Activated T-cell treated with anti-CD3 and anti-CD28 coated beads, Interleukin-2, amount 50 U/mL, for 72 hours (primary cell): ENCODE measurements around the gene NR3C1. TPM values are rescaled to one million over a fixed set of nuclear protein-coding genes. Genes with fewer than 3 reads are reported as not detected.

Experiments
- ATAC-seq, 2 donors: fragments of 150-1000 bp; cut with Tn5 transposase; replicated peaks in 1 of 2; 2 replicates each; pipeline ENCODE4 v1.10.0; 2021; ENCODE audit warnings: moderate library complexity in 2 of 2, mild to moderate bottlenecking in 1 of 2
- DNase-seq, 2 donors: peaks; one replicate each; pipeline ENCODE4 v3.0.0; 2021 to 2022; ENCODE audit warnings: mixed read lengths in 1 of 2
- H3K27ac Mint-ChIP-seq: one replicate; pipeline ENCODE4 v1.8.0; 2022; ENCODE audit warnings: mild to moderate bottlenecking, moderate library complexity, mixed read lengths
- H3K27me3 Mint-ChIP-seq: one replicate; pipeline ENCODE4 v1.8.0; 2022; ENCODE audit warnings: low read depth, mixed read lengths
- H3K36me3 Mint-ChIP-seq, 2 donors: one replicate each; pipeline ENCODE4 v1.8.0; 2022; ENCODE audit warnings: mixed read lengths in 2 of 2, mild to moderate bottlenecking in 1 of 2; ENCODE audit not compliant: insufficient read depth in 2 of 2
- H3K4me1 Mint-ChIP-seq: one replicate; pipeline ENCODE4 v1.8.0; 2022; ENCODE audit warnings: low read depth, mixed read lengths
- H3K4me3 Mint-ChIP-seq, 2 donors: one replicate each; pipeline ENCODE4 v1.8.0; 2022; ENCODE audit warnings: mild to moderate bottlenecking in 2 of 2, mixed read lengths in 2 of 2, moderate library complexity in 2 of 2
- H3K9me3 Mint-ChIP-seq, 2 donors: one replicate each; pipeline ENCODE4 v1.8.0; 2022; ENCODE audit warnings: mixed read lengths in 2 of 2
- total RNA-seq, 2 donors: library from RNA; stranded (reverse); gene quantifications; one replicate each; pipeline ENCODE4 v1.2.3, GENCODE V29; 2022

NR3C1 gene
- total RNA-seq, 2 donors from 2014 or later: 93.5 to 104 TPM

DNA sequence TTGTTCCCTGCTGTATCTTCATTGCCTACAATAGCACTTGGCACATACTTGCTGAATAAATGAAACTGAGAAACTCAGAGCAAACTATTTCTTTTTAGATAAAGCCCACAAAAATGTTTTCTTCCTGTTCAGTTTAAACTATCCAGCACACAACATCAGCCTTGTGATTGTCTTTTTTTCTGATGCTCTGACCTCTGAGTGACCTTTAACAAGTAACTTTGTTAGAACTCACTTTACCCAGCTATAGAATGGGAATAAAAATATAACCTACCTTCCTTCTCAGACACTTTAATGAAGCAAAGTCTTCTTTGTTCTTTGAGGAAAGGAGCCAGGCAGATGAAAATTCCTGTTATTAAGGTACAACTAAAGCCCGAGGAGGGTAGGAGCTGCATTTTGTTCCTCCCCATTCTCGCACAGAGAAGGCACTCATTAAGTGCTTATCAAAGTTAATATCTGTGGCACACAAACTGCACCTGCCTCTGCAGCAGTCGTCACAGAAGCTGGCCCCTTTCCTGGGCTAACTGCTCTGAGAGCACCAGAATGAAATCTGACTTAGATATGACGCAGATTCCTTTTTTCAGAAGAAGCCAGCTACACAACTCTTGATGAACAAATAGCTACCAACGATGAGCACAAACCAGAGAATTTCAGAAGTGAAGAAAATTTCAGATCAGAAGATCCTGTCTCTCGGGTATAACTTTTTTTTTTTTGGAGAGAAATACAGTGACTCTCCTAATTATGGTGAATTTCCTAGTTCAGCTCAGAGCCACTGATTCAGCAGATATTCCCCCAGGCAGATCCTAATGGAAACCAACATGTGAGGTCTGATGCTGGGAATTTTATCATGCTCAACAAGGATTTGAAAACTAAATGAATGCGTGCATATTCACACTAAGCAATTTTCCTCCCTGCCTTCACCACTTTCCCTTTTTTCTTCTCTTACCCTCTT lies 31.0 kb upstream of the NR3C1 start:
- H3K9me3 Mint-ChIP-seq: no peaks in the 10 kb centered on the region
- peaks cover 0 to 2% of the 10 kb centered on the region in 2 donors for H3K36me3 Mint-ChIP-seq
- peak; percentile 41 to 52 for DNase-seq
- H3K27me3 Mint-ChIP-seq: no peaks in the 10 kb centered on the region
- peak overlapping the region; percentile 91 to 95 for H3K4me3 Mint-ChIP-seq
- H3K27ac Mint-ChIP-seq: peak overlapping the region; percentile 93
- peak; percentile 59 to 67 for ATAC-seq
- H3K4me1 Mint-ChIP-seq: peaks cover 72% of the 10 kb centered on the region

DNA sequence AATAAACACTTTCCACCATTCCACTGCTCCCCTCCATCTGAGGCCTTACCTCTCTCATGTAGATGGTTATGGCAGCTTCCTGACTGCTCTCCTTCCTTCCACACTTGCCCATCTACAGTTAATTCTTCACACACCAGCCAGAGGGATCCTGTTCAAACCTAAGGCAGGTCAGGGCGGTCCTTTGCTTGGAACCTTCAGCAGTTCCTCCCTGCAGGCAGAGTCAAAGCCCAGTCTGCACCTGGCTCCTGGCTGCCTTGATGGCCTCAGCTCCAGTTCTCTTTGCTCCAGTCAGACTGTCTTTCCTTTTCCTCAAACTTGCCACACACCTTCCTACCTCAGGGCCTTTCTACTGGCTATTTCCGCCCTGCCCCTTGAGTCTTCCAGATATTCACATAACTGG lies 30.2 kb upstream of the NR3C1 start:
- Mint-ChIP-seq H3K4me1 (peaks cover 79% of the 10 kb centered on the region), H3K4me3 (peak overlapping the region; percentile 91 to 95), H3K27me3 (no peaks in the 10 kb centered on the region), H3K27ac (peak overlapping the region; percentile 93), H3K36me3 (peaks cover 0 to 2% of the 10 kb centered on the region in 2 donors), H3K9me3 (no peaks in the 10 kb centered on the region)
- no peak for ATAC-seq
- no peak for DNase-seq

DNA sequence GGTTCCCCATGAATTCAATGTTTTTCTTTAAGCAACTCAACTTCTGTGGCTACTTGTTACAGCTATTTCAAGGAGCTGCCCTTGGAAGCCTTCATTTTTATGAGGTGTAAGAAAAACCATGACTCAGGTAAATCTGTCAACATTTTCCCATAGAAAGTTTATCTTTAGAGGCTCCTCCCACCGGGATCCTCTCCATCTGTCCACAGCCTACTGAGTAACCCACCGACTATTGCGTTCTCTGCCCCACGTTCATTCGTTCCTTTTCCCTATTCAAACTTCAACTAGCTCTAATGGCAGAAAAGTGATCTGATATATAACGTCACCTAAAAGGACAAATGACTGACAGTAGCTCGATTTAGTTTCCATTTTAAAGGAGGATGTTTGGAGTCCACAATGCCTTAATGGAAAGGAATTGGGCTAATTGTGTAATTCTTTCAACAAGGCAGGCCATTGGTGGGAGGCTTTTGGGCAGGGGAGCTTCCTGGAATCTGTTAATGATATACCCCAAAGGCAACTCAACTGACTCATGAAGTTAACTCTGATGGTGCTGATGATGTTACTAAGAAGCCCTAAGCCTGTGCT lies 29.3 kb upstream of the NR3C1 start:
- no peak for DNase-seq
- peaks cover 0 to 2% of the 10 kb centered on the region in 2 donors for H3K36me3 Mint-ChIP-seq
- H3K27me3 Mint-ChIP-seq: no peaks in the 10 kb centered on the region
- H3K27ac Mint-ChIP-seq: no peak overlapping the region
- peaks cover 0 to 2% of the 10 kb centered on the region in 2 donors for H3K9me3 Mint-ChIP-seq
- H3K4me1 Mint-ChIP-seq: peaks cover 74% of the 10 kb centered on the region
- ATAC-seq: no peak
- H3K4me3 Mint-ChIP-seq: peak overlapping the region; percentile 57 to 74

DNA sequence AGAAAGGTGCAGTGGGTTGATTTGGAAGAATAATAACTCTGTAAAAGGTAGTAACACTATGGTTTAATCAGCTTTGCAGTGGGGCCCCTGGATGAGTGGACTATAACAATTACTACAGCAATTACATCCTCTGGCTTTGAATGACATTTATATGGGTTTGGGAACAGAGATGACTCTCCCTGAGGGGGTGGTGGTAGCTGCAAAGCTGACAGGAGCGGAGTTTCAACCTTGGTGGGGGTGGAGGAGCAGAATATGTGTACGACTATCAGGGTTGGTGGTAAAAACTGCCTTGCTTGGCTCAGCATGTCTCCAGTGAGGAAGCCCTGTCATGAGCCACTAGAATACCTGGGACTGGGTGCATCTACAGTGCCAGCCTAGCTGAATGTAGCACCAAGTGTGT lies 28.3 kb upstream of the NR3C1 start:
- H3K9me3 Mint-ChIP-seq: peaks cover 0 to 2% of the 10 kb centered on the region in 2 donors
- H3K27ac Mint-ChIP-seq: peak overlapping the region; percentile 10
- H3K4me1 Mint-ChIP-seq: peaks cover 74% of the 10 kb centered on the region
- H3K36me3 Mint-ChIP-seq: peaks cover 2 to 3% of the 10 kb centered on the region in 2 donors
- ATAC-seq: peak; percentile 73 to 82
- DNase-seq: peak; percentile 55 to 64
- peak overlapping the region; percentile 57 to 74 for H3K4me3 Mint-ChIP-seq
- no peaks in the 10 kb centered on the region for H3K27me3 Mint-ChIP-seq

DNA sequence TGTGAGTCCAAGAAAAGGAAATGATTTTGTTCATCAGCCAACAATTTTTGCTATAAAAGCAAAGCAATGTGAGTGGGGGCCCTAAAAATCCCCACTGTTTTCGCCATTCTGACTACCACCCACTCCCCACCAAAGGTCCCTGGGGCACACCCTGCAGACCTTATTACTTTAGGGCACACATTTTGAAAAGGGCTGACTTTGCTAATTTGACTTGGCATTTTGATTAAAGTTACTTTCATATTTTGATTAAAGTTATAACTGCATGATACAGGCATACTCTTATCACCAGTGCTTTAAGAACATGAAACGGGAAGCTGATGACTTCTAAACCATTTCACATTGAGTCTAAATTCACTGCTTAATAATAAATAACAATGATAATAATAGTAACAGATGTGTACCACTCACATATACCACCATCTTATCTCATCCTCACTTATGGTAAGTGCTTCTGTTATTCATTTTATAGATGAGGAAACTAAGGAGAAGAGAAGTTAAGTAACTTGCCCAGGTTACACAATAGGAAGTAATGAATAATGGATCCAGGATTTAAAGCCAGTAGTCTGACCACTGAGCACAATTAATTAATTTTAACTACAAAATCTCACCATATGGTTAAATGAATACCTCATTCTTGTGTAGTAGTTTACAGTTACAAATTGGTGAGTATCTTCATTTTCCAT lies 25.4 kb upstream of the NR3C1 start:
- Mint-ChIP-seq H3K36me3 (peaks cover 2 to 3% of the 10 kb centered on the region in 2 donors), H3K27me3 (no peaks in the 10 kb centered on the region), H3K27ac (no peak overlapping the region), H3K4me3 (no peak overlapping the region), H3K9me3 (peaks cover 0 to 2% of the 10 kb centered on the region in 2 donors), H3K4me1 (peaks cover 56% of the 10 kb centered on the region)
- no peak for DNase-seq
- ATAC-seq: no peak

DNA sequence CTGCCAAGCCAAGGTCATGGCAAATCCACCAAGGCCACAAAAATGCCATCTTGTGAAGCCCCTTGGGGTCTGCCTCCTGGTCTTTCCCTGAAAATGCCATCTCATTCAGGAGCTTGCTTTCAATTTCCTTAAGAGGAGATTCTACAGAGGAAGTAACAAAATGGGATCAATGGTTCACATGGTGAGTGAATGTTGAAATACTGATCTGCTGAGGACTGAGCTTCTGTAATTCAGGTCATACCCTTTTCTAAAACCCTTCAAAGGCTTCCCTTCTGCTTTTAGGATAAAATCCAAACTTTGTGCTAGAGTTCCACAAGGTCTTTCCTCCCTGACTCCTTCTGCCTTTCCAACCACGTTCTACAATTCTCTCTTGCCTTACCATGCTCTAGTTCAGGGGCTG lies 24.7 kb upstream of the NR3C1 start:
- DNase-seq (no peak), ATAC-seq (no peak)
- no peak overlapping the region for H3K4me3 Mint-ChIP-seq
- peaks cover 0 to 2% of the 10 kb centered on the region in 2 donors for H3K9me3 Mint-ChIP-seq
- H3K27me3 Mint-ChIP-seq: no peaks in the 10 kb centered on the region
- no peak overlapping the region for H3K27ac Mint-ChIP-seq
- peaks cover 2 to 3% of the 10 kb centered on the region in 2 donors for H3K36me3 Mint-ChIP-seq
- peaks cover 50% of the 10 kb centered on the region for H3K4me1 Mint-ChIP-seq

DNA sequence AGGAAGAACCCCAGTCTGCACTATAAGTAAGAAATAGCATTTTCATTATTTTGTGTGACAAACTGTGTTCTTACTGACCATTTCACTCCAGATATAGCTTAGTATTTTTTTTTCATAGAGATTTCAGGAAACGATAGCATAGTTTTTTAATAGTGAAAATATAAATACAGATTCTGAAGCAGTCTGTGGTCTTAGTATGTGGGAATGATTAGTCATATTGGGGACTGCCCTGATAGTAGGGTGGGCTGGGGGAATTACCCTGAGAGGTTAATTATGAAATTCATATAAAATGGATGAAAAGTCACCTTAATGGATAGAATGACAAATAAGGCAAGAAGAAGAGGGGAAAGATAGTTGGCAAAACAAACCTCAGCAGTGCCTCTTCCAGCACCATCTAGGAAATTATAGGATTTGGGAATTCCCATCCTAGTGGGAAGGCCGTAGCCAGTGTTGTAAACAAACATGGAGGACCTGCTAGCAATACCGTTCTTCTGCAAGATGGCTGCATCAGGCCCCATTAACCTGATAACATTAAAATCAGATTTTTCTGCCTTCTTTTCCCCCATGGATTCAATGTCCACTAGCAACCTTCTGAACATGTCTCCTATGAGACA lies 23.7 kb upstream of the NR3C1 start:
- H3K36me3 Mint-ChIP-seq: peaks cover 2 to 3% of the 10 kb centered on the region in 2 donors

DNA sequence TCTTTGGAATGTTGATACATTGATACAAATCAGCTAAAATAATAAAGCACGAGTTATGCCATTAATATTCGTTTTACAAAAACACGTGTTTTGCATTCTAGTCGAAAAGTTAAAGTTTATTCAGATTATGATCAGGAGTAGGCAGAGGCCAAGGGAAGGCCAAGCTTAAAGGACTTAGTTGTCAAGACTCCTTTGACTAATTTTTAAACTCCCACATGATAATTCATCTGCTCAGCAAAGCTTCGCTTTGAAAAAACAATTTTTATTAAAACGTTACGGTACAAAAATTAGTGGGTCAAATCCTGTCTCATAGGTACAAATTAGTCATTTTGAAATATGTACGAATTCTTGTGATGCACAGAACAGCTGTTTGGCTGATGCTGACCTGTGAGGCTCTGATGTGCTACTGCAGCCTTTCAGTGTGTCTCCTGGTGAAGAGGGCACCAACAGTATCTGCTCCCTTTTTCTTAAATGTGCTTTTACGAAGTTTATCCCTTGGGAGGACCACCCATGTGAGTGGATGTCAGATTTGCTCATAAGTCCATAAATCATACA lies 23.0 kb upstream of the NR3C1 start:
- DNase-seq: no peak
- no peaks in the 10 kb centered on the region for H3K27me3 Mint-ChIP-seq

More for the DNA sequence above, 23.7 kb upstream of the NR3C1 start:
- DNase-seq (no peak), ATAC-seq (no peak)
- Mint-ChIP-seq H3K9me3 (peaks cover 0 to 2% of the 10 kb centered on the region in 2 donors), H3K27ac (peak overlapping the region; percentile 9), H3K4me1 (peaks cover 45% of the 10 kb centered on the region), H3K4me3 (peak overlapping the region in 1 of 2 donors; percentile 58), H3K27me3 (no peaks in the 10 kb centered on the region)

DNA sequence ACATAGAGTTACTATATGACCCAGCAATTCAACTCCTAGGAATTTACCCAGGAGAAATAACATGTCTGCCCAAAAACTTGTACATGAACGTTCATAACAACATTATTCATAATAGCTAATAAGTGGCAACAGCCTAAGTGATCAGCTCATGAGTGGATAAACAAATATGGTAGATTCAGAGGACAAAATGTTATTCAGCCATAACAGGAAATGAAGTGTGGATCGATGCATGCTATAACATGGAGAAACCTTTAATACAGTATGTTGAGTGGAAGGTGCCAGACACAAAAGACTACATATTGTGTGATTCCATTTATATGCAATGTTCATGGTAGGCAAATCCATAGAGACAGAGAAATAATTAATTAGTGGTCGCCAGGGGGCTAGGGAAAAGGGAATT lies 22.3 kb upstream of the NR3C1 start:
- DNase-seq (no peak), ATAC-seq (no peak)
- no peaks in the 10 kb centered on the region for H3K27me3 Mint-ChIP-seq
- H3K9me3 Mint-ChIP-seq: peaks cover 0 to 2% of the 10 kb centered on the region in 2 donors
- H3K4me1 Mint-ChIP-seq: peaks cover 31% of the 10 kb centered on the region
- no peak overlapping the region for H3K4me3 Mint-ChIP-seq
- no peak overlapping the region for H3K27ac Mint-ChIP-seq
- peaks cover 0 to 3% of the 10 kb centered on the region in 2 donors for H3K36me3 Mint-ChIP-seq

More for the DNA sequence above, 23.0 kb upstream of the NR3C1 start:
- Mint-ChIP-seq H3K27ac (peak overlapping the region; percentile 9), H3K9me3 (peaks cover 0 to 2% of the 10 kb centered on the region in 2 donors), H3K4me3 (peak overlapping the region in 1 of 2 donors; percentile 58), H3K36me3 (peaks cover 0 to 3% of the 10 kb centered on the region in 2 donors), H3K4me1 (peaks cover 38% of the 10 kb centered on the region)
- peak; percentile 40 to 73 for ATAC-seq

DNA sequence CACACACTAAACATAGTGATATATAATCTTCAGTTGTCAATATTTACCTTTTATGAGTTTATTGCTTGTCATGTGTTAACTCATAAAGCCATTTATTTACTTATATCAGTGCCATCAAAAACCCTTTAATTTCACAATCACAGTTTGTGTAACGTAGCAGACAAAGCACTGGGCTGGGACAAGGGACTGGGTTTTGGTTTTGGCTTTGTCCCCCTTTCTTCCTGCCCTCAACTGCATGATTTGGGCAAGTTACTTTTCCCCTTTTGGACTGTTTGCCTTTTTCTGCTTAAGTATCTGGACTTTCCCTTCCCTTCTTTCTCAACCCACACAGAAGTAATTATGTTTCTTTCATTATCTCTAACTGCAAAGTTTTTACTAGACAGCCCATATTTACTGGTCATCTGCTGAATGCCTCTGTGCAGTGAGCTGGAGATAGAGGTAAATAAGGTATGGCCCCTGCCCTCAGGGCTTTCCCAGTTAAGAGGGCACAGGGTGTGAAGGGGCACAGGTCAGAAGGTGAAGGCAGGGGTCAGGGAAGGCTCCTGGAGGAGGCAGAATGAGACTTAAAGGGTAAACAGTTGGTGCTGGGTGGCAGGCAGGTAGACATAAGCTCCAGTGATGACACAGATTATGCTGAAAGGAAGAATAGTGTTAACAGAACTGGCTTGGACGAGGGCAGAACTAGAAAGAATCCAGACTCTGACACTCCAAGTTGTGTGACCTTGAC lies 14.8 kb upstream of the NR3C1 start:
- DNase-seq (no peak), ATAC-seq (peak; percentile 59 to 87)
- no peaks in the 10 kb centered on the region for H3K36me3 Mint-ChIP-seq
- peaks cover 26% of the 10 kb centered on the region for H3K4me1 Mint-ChIP-seq
- peak overlapping the region; percentile 22 to 52 for H3K4me3 Mint-ChIP-seq
- H3K27me3 Mint-ChIP-seq: no peaks in the 10 kb centered on the region
- no peaks in the 10 kb centered on the region for H3K9me3 Mint-ChIP-seq
- H3K27ac Mint-ChIP-seq: peak overlapping the region; percentile 69

DNA sequence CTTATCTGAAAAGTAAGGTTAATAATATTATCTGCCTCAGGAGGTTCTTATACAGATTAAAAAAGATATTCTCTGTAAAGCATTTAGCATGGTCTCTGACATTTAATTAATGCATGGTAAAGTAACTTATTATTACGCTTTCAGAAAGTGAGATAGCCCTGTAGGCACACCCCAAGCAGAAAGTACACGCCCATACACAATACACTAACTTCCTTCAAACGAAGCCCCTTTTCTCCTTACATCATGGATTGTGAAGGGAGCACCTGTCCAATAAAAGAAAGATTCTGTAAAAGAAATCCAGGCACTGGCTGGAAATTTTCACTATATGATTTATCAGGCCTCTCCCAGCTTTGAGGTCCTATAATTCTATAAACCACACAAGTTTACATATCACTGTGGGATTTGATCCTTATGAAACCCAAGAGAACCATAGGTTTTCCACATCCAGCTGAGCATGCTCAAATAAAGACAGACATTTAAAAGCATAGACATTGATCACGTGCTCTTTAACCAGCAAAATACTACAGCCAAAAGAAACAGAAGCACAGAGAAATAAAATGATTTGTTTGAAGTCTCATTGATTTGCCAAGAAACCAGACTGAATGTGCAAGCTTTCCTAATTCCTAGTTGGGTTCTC lies 14.1 kb upstream of the NR3C1 start:
- H3K27me3 Mint-ChIP-seq: no peaks in the 10 kb centered on the region
- peak overlapping the region; percentile 24 for H3K27ac Mint-ChIP-seq
- no peaks in the 10 kb centered on the region for H3K9me3 Mint-ChIP-seq
- DNase-seq (no peak), ATAC-seq (no peak)
- H3K36me3 Mint-ChIP-seq: no peaks in the 10 kb centered on the region
- H3K4me3 Mint-ChIP-seq: peak overlapping the region in 1 of 2 donors; percentile 52
- peaks cover 26% of the 10 kb centered on the region for H3K4me1 Mint-ChIP-seq
